ENCODE results near the gene KLK1. TPM values are rescaled to one million over a fixed set of nuclear protein-coding genes. Genes with fewer than 3 reads are reported as not detected.

Gene KLK1
- polyA plus RNA-seq, 3 donors: 0.66 to 0.72 TPM; not detected in 1

DNA sequence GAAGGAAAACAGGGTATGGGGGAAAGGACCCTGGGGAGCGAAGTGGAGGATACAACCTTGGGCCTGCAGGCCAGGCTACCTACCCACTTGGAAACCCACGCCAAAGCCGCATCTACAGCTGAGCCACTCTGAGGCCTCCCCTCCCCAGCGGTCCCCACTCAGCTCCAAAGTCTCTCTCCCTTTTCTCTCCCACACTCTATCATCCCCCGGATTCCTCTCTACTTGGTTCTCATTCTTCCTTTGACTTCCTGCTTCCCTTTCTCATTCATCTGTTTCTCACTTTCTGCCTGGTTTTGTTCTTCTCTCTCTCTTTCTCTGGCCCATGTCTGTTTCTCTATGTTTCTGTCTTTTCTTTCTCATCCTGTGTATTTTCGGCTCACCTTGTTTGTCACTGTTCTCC lies 33.8 kb upstream of the KLK1 start:
- Histone ChIP-seq H3K4me3 (replicated peaks in 1 of 3; ENCODE audit: low read depth in 2 of 3, low read length in 3 of 3) (no peak overlapping the region), H3K27me3 (ENCODE audit: control insufficient read depth in 2 of 2, insufficient read depth in 2 of 2, low read length in 2 of 2) (peaks cover 0 to 2% of the 10 kb centered on the region in 2 donors), H3K79me2 (ENCODE audit: insufficient read depth, low read length) (no peaks in the 10 kb centered on the region), H2AFZ (ENCODE audit: insufficient read depth, low read depth, low read length, poor library complexity, severe bottlenecking) (no peak overlapping the region), H3K9ac (ENCODE audit: insufficient read depth, low read length, poor library complexity, severe bottlenecking) (no peak overlapping the region), H3K4me1 (ENCODE audit: control insufficient read depth in 1 of 2, insufficient read depth in 2 of 2, low read length in 2 of 2) (no peaks in the 10 kb centered on the region), H4K20me1 (ENCODE audit: insufficient read depth, low read length) (no peaks in the 10 kb centered on the region), H3K36me3 (replicated peaks in 1 of 2; ENCODE audit: control insufficient read depth in 1 of 2, insufficient read depth in 2 of 2, low read length in 2 of 2) (no peaks in the 10 kb centered on the region), H3K4me2 (replicated peaks; ENCODE audit: extremely low read depth, low read length, poor library complexity, severe bottlenecking) (no peak overlapping the region), H3K9me3 (replicated peaks in 1 of 2; ENCODE audit: control insufficient read depth in 1 of 2, insufficient read depth in 1 of 2, low read length in 2 of 2) (peaks cover 5 to 8% of the 10 kb centered on the region in 2 donors), H3K27ac (ENCODE audit: low read depth in 1 of 2, low read length in 2 of 2) (no peak overlapping the region)
- Mint-ChIP-seq H3K9me3 (peaks cover 0 to 18% (median 7%) of the 10 kb centered on the region in 7 donors), H3K36me3 (no peaks in the 10 kb centered on the region), H3K4me1 (no peaks in the 10 kb centered on the region), H3K27me3 (ENCODE audit: low read depth in 3 of 3) (peaks cover 25 to 27% (median 27%) of the 10 kb centered on the region in 3 donors), H3K27ac (no peak overlapping the region), H3K4me3 (no peak overlapping the region)
- no peak for DNase-seq
- intact Hi-C loops (cut with micrococcal nuclease): no loop called here
- no peak for TF ChIP-seq CTCF (IDR thresholded peaks at IDR 0.05)
- 64% methylated on average over 5 of the region's 6 CpGs for WGBS (ENCODE audit: insufficient coverage)

DNA sequence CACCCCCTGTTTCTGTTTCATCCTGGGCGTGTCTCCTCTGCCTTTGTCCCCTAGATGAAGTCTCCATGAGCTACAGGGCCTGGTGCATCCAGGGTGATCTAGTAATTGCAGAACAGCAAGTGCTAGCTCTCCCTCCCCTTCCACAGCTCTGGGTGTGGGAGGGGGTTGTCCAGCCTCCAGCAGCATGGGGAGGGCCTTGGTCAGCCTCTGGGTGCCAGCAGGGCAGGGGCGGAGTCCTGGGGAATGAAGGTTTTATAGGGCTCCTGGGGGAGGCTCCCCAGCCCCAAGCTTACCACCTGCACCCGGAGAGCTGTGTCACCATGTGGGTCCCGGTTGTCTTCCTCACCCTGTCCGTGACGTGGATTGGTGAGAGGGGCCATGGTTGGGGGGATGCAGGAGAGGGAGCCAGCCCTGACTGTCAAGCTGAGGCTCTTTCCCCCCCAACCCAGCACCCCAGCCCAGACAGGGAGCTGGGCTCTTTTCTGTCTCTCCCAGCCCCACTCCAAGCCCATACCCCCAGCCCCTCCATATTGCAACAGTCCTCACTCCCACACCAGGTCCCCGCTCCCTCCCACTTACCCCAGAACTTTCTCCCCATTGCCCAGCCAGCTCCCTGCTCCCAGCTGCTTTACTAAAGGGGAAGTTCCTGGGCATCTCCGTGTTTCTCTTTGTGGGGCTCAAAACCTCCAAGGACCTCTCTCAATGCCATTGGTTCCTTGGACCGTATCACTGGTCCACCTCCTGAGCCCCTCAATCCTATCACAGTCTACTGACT lies 31.2 kb upstream of the KLK1 start, which contains the start of gene KLK3:
KLK3 (plus strand) TSS at position 280 of the 775 bp plus-strand sequence; CDS start at position 321, 41 bp downstream.
- Histone ChIP-seq H3K4me2 (replicated peaks; ENCODE audit: extremely low read depth, low read length, poor library complexity, severe bottlenecking) (no peak within 1 kb of the TSS), H3K9ac (ENCODE audit: insufficient read depth, low read length, poor library complexity, severe bottlenecking) (no peak within 1 kb of the TSS), H3K9me3 (replicated peaks in 1 of 2; ENCODE audit: control insufficient read depth in 1 of 2, insufficient read depth in 1 of 2, low read length in 2 of 2) (no peaks in the 10 kb centered on the region), H2AFZ (ENCODE audit: insufficient read depth, low read depth, low read length, poor library complexity, severe bottlenecking) (no peak within 1 kb of the TSS), H3K36me3 (replicated peaks in 1 of 2; ENCODE audit: control insufficient read depth in 1 of 2, insufficient read depth in 2 of 2, low read length in 2 of 2) (no peaks in the 10 kb centered on the region), H3K4me1 (ENCODE audit: control insufficient read depth in 1 of 2, insufficient read depth in 2 of 2, low read length in 2 of 2) (no peaks in the 10 kb centered on the region), H3K27ac (ENCODE audit: low read depth in 1 of 2, low read length in 2 of 2) (no peak within 1 kb of the TSS), H3K79me2 (ENCODE audit: insufficient read depth, low read length) (no peaks in the 10 kb centered on the region), H3K27me3 (ENCODE audit: control insufficient read depth in 2 of 2, insufficient read depth in 2 of 2, low read length in 2 of 2) (peaks cover 0 to 2% of the 10 kb centered on the region in 2 donors), H4K20me1 (ENCODE audit: insufficient read depth, low read length) (no peaks in the 10 kb centered on the region), H3K4me3 (replicated peaks in 1 of 3; ENCODE audit: low read depth in 2 of 3, low read length in 3 of 3) (no peak within 1 kb of the TSS)
- Mint-ChIP-seq H3K9me3 (peaks cover 0 to 1% (median 0%) of the 10 kb centered on the region in 7 donors), H3K36me3 (no peaks in the 10 kb centered on the region), H3K27me3 (ENCODE audit: low read depth in 3 of 3) (peaks cover 21 to 26% (median 22%) of the 10 kb centered on the region in 3 donors), H3K27ac (peak within 1 kb of the TSS in 1 of 7 donors; percentile 24), H3K4me3 (no peak within 1 kb of the TSS), H3K4me1 (no peaks in the 10 kb centered on the region)
- WGBS (ENCODE audit: insufficient coverage): 70% methylated on average over 4 of the region's 9 CpGs
- DNase-seq: no peak
- intact Hi-C loops (cut with micrococcal nuclease): no loop called here
- TF ChIP-seq CTCF (IDR thresholded peaks at IDR 0.05): no peak
